Glutamatergic neuron (in vitro differentiated cells): Measurements from ENCODE around the gene TAF3. TPM values are rescaled to one million over a fixed set of nuclear protein-coding genes. Genes with fewer than 3 reads are reported as not detected.

Experiments
- DNase-seq: peaks from one replicate; pipeline ENCODE4 v3.0.0; 2022
- H3K27ac Mint-ChIP-seq: one replicate; pipeline ENCODE4 v1.8.0; 2020; ENCODE audit warnings: mild to moderate bottlenecking, mixed read lengths, inconsistent platforms; ENCODE audit not compliant: unreplicated experiment
- H3K27me3 Mint-ChIP-seq: one replicate; pipeline ENCODE4 v1.8.0; 2020; ENCODE audit warnings: mild to moderate bottlenecking, moderate library complexity, mixed read lengths, inconsistent platforms; ENCODE audit not compliant: unreplicated experiment
- H3K36me3 Mint-ChIP-seq: one replicate; pipeline ENCODE4 v1.8.0; 2020; ENCODE audit warnings: mild to moderate bottlenecking, mixed read lengths, inconsistent platforms; ENCODE audit not compliant: unreplicated experiment
- H3K4me1 Mint-ChIP-seq: one replicate; pipeline ENCODE4 v1.8.0; 2020; ENCODE audit warnings: mild to moderate bottlenecking, low read depth, mixed read lengths, inconsistent platforms; ENCODE audit not compliant: unreplicated experiment
- H3K4me3 Mint-ChIP-seq: one replicate; pipeline ENCODE4 v1.8.0; 2020; ENCODE audit warnings: mild to moderate bottlenecking, mixed read lengths, inconsistent platforms; ENCODE audit not compliant: unreplicated experiment
- H3K9me3 Mint-ChIP-seq: one replicate; pipeline ENCODE4 v1.8.0; 2020; ENCODE audit warnings: mild to moderate bottlenecking, moderate library complexity, mixed read lengths, inconsistent platforms; ENCODE audit not compliant: unreplicated experiment
- CTCF ChIP-seq: fragments of 200-600 bp; sonication (generic); IDR thresholded peaks from one replicate; pipeline ENCODE4 v1.5.0; 2021; ENCODE audit not compliant: partially characterized antibody, unreplicated experiment
- total RNA-seq: library from RNA; stranded (reverse); fragmentation: NEBNext Ultra II Directional; extraction: Animal tissue kit (Norgen Biotek cat#: 25700); gene quantifications from one replicate; pipeline ENCODE4 v1.2.1, GENCODE V29; 2021; ENCODE audit not compliant: unreplicated experiment

The TAF3 gene
- total RNA-seq, 1 donor from 2014 or later, result 10.2 TPM

GRCh38 chr10:7903851-7904250 lies 85.5 kb downstream of the TAF3 start:
- peaks cover 5% of the 10 kb centered on the region for H3K4me1 Mint-ChIP-seq
- no peak overlapping the region for H3K4me3 Mint-ChIP-seq
- H3K27me3 Mint-ChIP-seq, result peaks cover 2% of the 10 kb centered on the region
- H3K36me3 Mint-ChIP-seq, result no peaks in the 10 kb centered on the region
- H3K9me3 Mint-ChIP-seq, result no peaks in the 10 kb centered on the region
- TF ChIP-seq CTCF, result no peak
- DNase-seq, result no peak
- H3K27ac Mint-ChIP-seq, result no peak overlapping the region

- H3K27ac Mint-ChIP-seq, result no peak overlapping the region
- no peaks in the 10 kb centered on the region for H3K4me1 Mint-ChIP-seq
- H3K9me3 Mint-ChIP-seq, result no peaks in the 10 kb centered on the region
- no peak overlapping the region for H3K4me3 Mint-ChIP-seq
- peaks cover 2% of the 10 kb centered on the region for H3K27me3 Mint-ChIP-seq
- no peaks in the 10 kb centered on the region for H3K36me3 Mint-ChIP-seq
- no peak for TF ChIP-seq CTCF
- no peak for DNase-seq
Observed at GRCh38 chr10:7906128-7906527, 87.8 kb downstream of the TAF3 start.

- no peaks in the 10 kb centered on the region for H3K27me3 Mint-ChIP-seq
- DNase-seq, result no peak
- no peak overlapping the region for H3K4me3 Mint-ChIP-seq
- no peaks in the 10 kb centered on the region for H3K4me1 Mint-ChIP-seq
- H3K9me3 Mint-ChIP-seq, result no peaks in the 10 kb centered on the region
- no peaks in the 10 kb centered on the region for H3K36me3 Mint-ChIP-seq
- H3K27ac Mint-ChIP-seq, result no peak overlapping the region
- TF ChIP-seq CTCF, result no peak
Observed at GRCh38 chr10:7908541-7909210, 90.4 kb downstream of the TAF3 start.

- H3K4me3 Mint-ChIP-seq, result no peak overlapping the region
- H3K27me3 Mint-ChIP-seq, result no peaks in the 10 kb centered on the region
- no peaks in the 10 kb centered on the region for H3K4me1 Mint-ChIP-seq
- no peaks in the 10 kb centered on the region for H3K36me3 Mint-ChIP-seq
- no peak for DNase-seq
- TF ChIP-seq CTCF, result no peak
- no peak overlapping the region for H3K27ac Mint-ChIP-seq
- no peaks in the 10 kb centered on the region for H3K9me3 Mint-ChIP-seq
Observed at GRCh38 chr10:7913126-7913872, 95.0 kb downstream of the TAF3 start.

GRCh38 chr10:7915923-7916536 lies 97.7 kb downstream of the TAF3 start:
- Mint-ChIP-seq H3K27me3 (no peaks in the 10 kb centered on the region), H3K4me1 (no peaks in the 10 kb centered on the region), H3K36me3 (no peaks in the 10 kb centered on the region), H3K4me3 (no peak overlapping the region), H3K9me3 (no peaks in the 10 kb centered on the region), H3K27ac (no peak overlapping the region)
- no peak for DNase-seq
- no peak for TF ChIP-seq CTCF
